ENCODE results near the gene TOR1AIP2. TPM values are rescaled to one million over a fixed set of nuclear protein-coding genes. Genes with fewer than 3 reads are reported as not detected.

Gene TOR1AIP2
- polyA plus RNA-seq, 2 of the 4 experiments (the other 2 are of a cell fraction): 17.1 to 35.0 TPM

DNA sequence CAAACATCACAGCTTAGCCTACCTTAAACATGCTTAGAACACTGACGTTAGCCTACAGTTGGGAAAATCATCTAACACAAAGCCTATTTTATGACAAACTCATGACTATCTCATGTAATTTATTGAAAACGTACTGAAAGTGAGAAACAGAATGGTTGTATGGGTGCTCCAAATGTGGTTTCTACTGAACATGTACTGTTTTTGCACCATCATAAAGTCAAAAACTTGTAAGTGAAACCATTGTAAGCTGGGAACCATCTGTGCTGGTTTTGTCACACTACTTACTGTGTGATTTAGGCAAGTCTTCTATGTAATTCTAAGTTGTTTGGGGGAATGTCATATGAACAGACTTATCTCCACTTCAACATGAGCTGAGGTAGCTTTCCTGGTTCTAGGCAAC, 55.5 kb downstream of the TOR1AIP2 start:
- WGBS (ENCODE audit: missing lambda C conversion rate): 46% methylated on average over 2 of the region's 2 CpGs
- DNase-seq (ENCODE audit: low read depth in 1 of 2, low spot score in 1 of 2): no peak
- CTCF ChIA-PET: interaction anchor here (0.6 to 4.2 kb wide), 7 partner anchors 8 to 819 kb away, joined by 3 to 32 read pairs (median 6); no protein-coding TSS in a partner anchor
- no peak overlapping the region for H3K4me2 ChIP-seq
- no peak overlapping the region for H3K4me3 ChIP-seq
- H3K9me3 ChIP-seq: no peaks in the 10 kb centered on the region
- no peak for TF ChIP-seq JUN (IDR thresholded peaks at IDR 0.05)
- TF ChIP-seq ATOH8 (CRISPR knock-in tag; IDR thresholded peaks at IDR 0.05; ENCODE audit: low read depth): no peak
- TF ChIP-seq CHD2 (IDR thresholded peaks at IDR 0.05; ENCODE audit: low read length, partially characterized antibody): no peak
- TF ChIP-seq, protein P1, sequence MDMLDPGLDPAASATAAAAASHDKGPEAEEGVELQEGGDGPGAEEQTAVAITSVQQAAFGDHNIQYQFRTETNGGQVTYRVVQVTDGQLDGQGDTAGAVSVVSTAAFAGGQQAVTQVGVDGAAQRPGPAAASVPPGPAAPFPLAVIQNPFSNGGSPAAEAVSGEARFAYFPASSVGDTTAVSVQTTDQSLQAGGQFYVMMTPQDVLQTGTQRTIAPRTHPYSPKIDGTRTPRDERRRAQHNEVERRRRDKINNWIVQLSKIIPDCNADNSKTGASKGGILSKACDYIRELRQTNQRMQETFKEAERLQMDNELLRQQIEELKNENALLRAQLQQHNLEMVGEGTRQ (IDR thresholded peaks at IDR 0.05): no peak
- TF ChIP-seq ZFP36 (IDR thresholded peaks at IDR 0.05; ENCODE audit: borderline replicate concordance, partially characterized antibody): no peak
- TF ChIP-seq, protein P2, sequence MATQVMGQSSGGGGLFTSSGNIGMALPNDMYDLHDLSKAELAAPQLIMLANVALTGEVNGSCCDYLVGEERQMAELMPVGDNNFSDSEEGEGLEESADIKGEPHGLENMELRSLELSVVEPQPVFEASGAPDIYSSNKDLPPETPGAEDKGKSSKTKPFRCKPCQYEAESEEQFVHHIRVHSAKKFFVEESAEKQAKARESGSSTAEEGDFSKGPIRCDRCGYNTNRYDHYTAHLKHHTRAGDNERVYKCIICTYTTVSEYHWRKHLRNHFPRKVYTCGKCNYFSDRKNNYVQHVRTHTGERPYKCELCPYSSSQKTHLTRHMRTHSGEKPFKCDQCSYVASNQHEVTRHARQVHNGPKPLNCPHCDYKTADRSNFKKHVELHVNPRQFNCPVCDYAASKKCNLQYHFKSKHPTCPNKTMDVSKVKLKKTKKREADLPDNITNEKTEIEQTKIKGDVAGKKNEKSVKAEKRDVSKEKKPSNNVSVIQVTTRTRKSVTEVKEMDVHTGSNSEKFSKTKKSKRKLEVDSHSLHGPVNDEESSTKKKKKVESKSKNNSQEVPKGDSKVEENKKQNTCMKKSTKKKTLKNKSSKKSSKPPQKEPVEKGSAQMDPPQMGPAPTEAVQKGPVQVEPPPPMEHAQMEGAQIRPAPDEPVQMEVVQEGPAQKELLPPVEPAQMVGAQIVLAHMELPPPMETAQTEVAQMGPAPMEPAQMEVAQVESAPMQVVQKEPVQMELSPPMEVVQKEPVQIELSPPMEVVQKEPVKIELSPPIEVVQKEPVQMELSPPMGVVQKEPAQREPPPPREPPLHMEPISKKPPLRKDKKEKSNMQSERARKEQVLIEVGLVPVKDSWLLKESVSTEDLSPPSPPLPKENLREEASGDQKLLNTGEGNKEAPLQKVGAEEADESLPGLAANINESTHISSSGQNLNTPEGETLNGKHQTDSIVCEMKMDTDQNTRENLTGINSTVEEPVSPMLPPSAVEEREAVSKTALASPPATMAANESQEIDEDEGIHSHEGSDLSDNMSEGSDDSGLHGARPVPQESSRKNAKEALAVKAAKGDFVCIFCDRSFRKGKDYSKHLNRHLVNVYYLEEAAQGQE (IDR thresholded peaks at IDR 0.05): no peak
- no peak for TF ChIP-seq MYC (IDR thresholded peaks at IDR 0.05; ENCODE audit: borderline replicate concordance, low read length)
- no peak for TF ChIP-seq KDM5A (IDR thresholded peaks at IDR 0.05)
- TF ChIP-seq TP53 (CRISPR knock-in tag; IDR thresholded peaks at IDR 0.05): no peak
- no peaks in the 10 kb centered on the region for H3K4me1 ChIP-seq
- H3K27ac ChIP-seq: no peak overlapping the region
- ATAC-seq: no peak
- peak; percentile 49 for FAIRE-seq
- POLR2A ChIA-PET: no interaction called here

GRCh38 chr1:179821524-179821923, 56.1 kb downstream of the TOR1AIP2 start:
- no peak for ATAC-seq
- no peak for DNase-seq (ENCODE audit: low read depth in 1 of 2, low spot score in 1 of 2)
- no peak overlapping the region for H3K4me3 ChIP-seq
- no peaks in the 10 kb centered on the region for H3K4me1 ChIP-seq
- FAIRE-seq: no peak
- no peak for TF ChIP-seq MAZ (IDR thresholded peaks at IDR 0.05; ENCODE audit: borderline replicate concordance, low read depth, low read length)
- no peak for TF ChIP-seq EHMT2 (IDR thresholded peaks at IDR 0.05; ENCODE audit: low read depth)
- TF ChIP-seq RARB (CRISPR knock-in tag; IDR thresholded peaks at IDR 0.05): no peak
- TF ChIP-seq ZSCAN20 (CRISPR knock-in tag; IDR thresholded peaks at IDR 0.05): no peak
- TF ChIP-seq, protein P3, sequence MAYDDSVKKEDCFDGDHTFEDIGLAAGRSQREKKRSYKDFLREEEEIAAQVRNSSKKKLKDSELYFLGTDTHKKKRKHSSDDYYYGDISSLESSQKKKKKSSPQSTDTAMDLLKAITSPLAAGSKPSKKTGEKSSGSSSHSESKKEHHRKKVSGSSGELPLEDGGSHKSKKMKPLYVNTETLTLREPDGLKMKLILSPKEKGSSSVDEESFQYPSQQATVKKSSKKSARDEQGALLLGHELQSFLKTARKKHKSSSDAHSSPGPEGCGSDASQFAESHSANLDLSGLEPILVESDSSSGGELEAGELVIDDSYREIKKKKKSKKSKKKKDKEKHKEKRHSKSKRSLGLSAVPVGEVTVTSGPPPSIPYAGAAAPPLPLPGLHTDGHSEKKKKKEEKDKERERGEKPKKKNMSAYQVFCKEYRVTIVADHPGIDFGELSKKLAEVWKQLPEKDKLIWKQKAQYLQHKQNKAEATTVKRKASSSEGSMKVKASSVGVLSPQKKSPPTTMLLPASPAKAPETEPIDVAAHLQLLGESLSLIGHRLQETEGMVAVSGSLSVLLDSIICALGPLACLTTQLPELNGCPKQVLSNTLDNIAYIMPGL (CRISPR knock-in tag; IDR thresholded peaks at IDR 0.05; ENCODE audit: borderline replicate concordance): no peak
- no peak for TF ChIP-seq HDAC2 (IDR thresholded peaks at IDR 0.05)
- no peak for TF ChIP-seq CEBPB (IDR thresholded peaks at IDR 0.05)
- no peak for TF ChIP-seq RFX5 (IDR thresholded peaks at IDR 0.05)
- no peak for TF ChIP-seq SREBF2 (IDR thresholded peaks at IDR 0.05)
- no peak for TF ChIP-seq TP53 (CRISPR knock-in tag; IDR thresholded peaks at IDR 0.05)
- no peak for TF ChIP-seq JUN (IDR thresholded peaks at IDR 0.05)
- TF ChIP-seq SMC3 (IDR thresholded peaks at IDR 0.05): no peak
- TF ChIP-seq, protein P4, sequence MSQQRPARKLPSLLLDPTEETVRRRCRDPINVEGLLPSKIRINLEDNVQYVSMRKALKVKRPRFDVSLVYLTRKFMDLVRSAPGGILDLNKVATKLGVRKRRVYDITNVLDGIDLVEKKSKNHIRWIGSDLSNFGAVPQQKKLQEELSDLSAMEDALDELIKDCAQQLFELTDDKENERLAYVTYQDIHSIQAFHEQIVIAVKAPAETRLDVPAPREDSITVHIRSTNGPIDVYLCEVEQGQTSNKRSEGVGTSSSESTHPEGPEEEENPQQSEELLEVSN (IDR thresholded peaks at IDR 0.05; ENCODE audit: borderline replicate concordance, low read depth): no peak
- no peak for TF ChIP-seq BCL3 (IDR thresholded peaks at IDR 0.05)
- no peak for TF ChIP-seq FOXS1 (CRISPR knock-in tag; IDR thresholded peaks at IDR 0.05)
- no peak for TF ChIP-seq EHF (CRISPR knock-in tag; IDR thresholded peaks at IDR 0.05)
- no peak for TF ChIP-seq POLR2A (IDR thresholded peaks at IDR 0.05; ENCODE audit: low read length)
- no peak for TF ChIP-seq POLR2AphosphoS2 (conservative IDR thresholded peaks at IDR 0.05; ENCODE audit: low read length)
- TF ChIP-seq MAFK (IDR thresholded peaks at IDR 0.05; ENCODE audit: partially characterized antibody): no peak
- no peak for TF ChIP-seq BHLHE40 (IDR thresholded peaks at IDR 0.05; ENCODE audit: low read depth, low read length)
- ChIA-PET POLR2A (no interaction called here), CTCF (interaction anchor here (0.7 to 4.2 kb wide), 6 partner anchors 8 to 695 kb away, joined by 3 to 32 read pairs (median 11); no protein-coding TSS in a partner anchor)
- no peak overlapping the region for H3K27ac ChIP-seq
- WGBS (ENCODE audit: missing lambda C conversion rate): 61% methylated on average over 9 of the region's 9 CpGs
- H3K4me2 ChIP-seq: no peak overlapping the region
- no peaks in the 10 kb centered on the region for H3K9me3 ChIP-seq

All from A549 (cell line).